ENCODE measurements around the gene MIA. TPM values are rescaled to one million over a fixed set of nuclear protein-coding genes. Genes with fewer than 3 reads are reported as not detected.

The MIA gene
- 2.7 and 4.0 TPM in 2 replicates for total RNA-seq (2011; cell fraction: chromatin; rRNA removed; ENCODE audit: low replicate concordance)
- not detected in 2 replicates for total RNA-seq (2011; cell fraction: nucleolus; rRNA removed)
- not detected in 2 replicates for total RNA-seq (2011; cell fraction: nucleoplasm; rRNA removed)
- not detected in 2 replicates for total RNA-seq (2014; rRNA removed)
- not detected in 2 replicates for total RNA-seq (2014; rRNA removed; fragmentation: Illumina TruSeq; extraction: Trizol)
- total RNA-seq (2015; rRNA removed; fragmentation: Illumina TruSeq; extraction: Trizol), result not detected in 2 replicates
- total RNA-seq (2021), result not detected in 2 replicates
- not detected in 2 replicates for polyA plus RNA-seq (2011; rRNA removed)
- polyA plus RNA-seq (2011; cell fraction: cytosol; rRNA removed), result not detected in 2 replicates
- 0.74 TPM in 1 of 2 replicates, not detected in the other for polyA plus RNA-seq (2011; cell fraction: nucleus; rRNA removed)
- 0.93 TPM in 1 of 2 replicates, not detected in the other for polyA plus RNA-seq (2012)
- polyA plus RNA-seq (2014; fragmentation: Illumina TruSeq; extraction: Trizol), result not detected in 2 replicates
- not detected for polyA plus RNA-seq (2014; fragmentation: Nextera tagmentation; extraction: Ambion mirVana)
- 0.21 and 1.1 TPM in 2 replicates for polyA plus RNA-seq (2014; rRNA removed)
- polyA minus RNA-seq (2011; rRNA and poly(A)+ RNA removed), result not detected in 2 replicates
- polyA minus RNA-seq (2011; cell fraction: cytosol; rRNA and poly(A)+ RNA removed), result not detected in 2 replicates
- polyA minus RNA-seq (2011; cell fraction: nucleus; rRNA and poly(A)+ RNA removed), result not detected in 2 replicates
- Bru-seq, nascent RNA, result percentile 34 among the genes with signal in this experiment
- BruChase-seq, experiment 1, labeled RNA remaining after a 2-hour chase, result percentile 59 among the genes with signal in this experiment
- percentile 53 among the genes with signal in this experiment for BruChase-seq, experiment 2, labeled RNA remaining after a 6-hour chase
- long read RNA-seq, experiment 1, result 0 reads
- long read RNA-seq, experiment 2, result 0 reads
- long read RNA-seq, experiment 3, result 0 reads

DNA sequence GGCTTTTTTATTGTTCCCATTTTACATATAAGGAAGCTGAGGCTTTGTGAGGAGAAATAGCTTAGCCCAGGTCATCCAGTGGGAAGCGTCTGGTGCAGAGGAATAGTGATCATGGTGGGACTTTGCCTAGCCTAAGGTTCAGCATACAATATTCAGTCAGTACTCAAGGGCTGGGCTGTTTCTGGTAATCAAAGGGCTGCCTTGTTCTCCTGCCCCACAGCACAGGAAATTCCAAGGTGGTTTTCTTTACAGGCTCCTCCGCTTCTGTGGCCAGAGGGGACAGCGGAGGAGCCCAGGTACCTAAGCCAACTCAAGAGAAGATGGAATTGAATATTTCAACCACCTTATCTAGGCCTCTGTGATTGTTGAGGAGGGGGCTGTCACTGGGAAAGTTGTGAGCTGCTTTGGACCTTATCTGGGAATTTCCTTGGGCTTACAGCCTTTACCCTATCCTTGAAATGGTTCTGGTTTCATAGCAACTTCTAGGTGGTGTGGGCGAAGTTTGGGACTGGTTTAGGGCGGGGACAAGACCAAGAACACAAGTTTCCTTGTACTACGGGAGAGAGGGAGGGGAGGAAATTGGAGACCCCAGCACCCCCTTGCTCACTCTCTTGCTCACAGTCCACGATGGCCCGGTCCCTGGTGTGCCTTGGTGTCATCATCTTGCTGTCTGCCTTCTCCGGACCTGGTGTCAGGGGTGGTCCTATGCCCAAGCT, at the start of gene MIA:
Gene MIA, plus strand, starts transcription at position 606 of the 716 bp plus-strand sequence. Its CDS starts 22 bp downstream, at position 628.
- H2AFZ ChIP-seq (ENCODE audit: low read depth, low read length), result no peak within 1 kb of the TSS
- H3K9ac ChIP-seq (ENCODE audit: insufficient read depth in 1 of 2, low read depth in 2 of 2, low read length in 2 of 2), result peak within 1 kb of the TSS in 1 of 2 experiments; percentile 73; a peak in 1 of 4 replicates
- BruUV-seq (replicated peaks), result no TSS peak
- no peaks in the 10 kb centered on the region for H3K9me1 ChIP-seq (ENCODE audit: control insufficient read depth, insufficient read depth, low read length)
- no peaks in the 10 kb centered on the region; the same call in 1 of the 2 replicates for H3K9me3 ChIP-seq (replicated peaks; ENCODE audit: control insufficient read depth, insufficient read depth, low read depth, low read length)
- intact Hi-C loops (cut with micrococcal nuclease) (no loop called here), in situ Hi-C loops (cut with MboI) (no loop called here)
- FAIRE-seq (no peak), ATAC-seq (no peak), DNase-seq (ENCODE audit: extremely low read depth in 1 of 4, low spot score in 3 of 4) (no peak)
- H3K4me2 ChIP-seq (ENCODE audit: insufficient read depth, low read length), result no peak within 1 kb of the TSS
- H3K27ac ChIP-seq (ENCODE audit: extremely low read depth, low read depth, low read length), result no peak within 1 kb of the TSS
- TF ChIP-seq MYBL2 (IDR thresholded peaks at IDR 0.05; ENCODE audit: low read depth), result no peak
- no peak for TF ChIP-seq MYBL2 (CRISPR knock-in tag; IDR thresholded peaks at IDR 0.05; ENCODE audit: borderline replicate concordance)
- TF ChIP-seq CCNT2 (IDR thresholded peaks at IDR 0.05; ENCODE audit: borderline replicate concordance, extremely low read depth, insufficient read length, low read depth, low read length), result no peak
- no peak for TF ChIP-seq YY1 (IDR thresholded peaks at IDR 0.05; ENCODE audit: borderline replicate concordance in 1 of 3, control insufficient read depth in 1 of 3, extremely low read depth in 1 of 3, insufficient read depth in 3 of 3, insufficient read length in 1 of 3, insufficient replicate concordance in 2 of 3, low read depth in 1 of 3, low read length in 2 of 3)
- TF ChIP-seq RBM25 (IDR thresholded peaks at IDR 0.05; ENCODE audit: low read depth, low read length, severe bottlenecking), result peak; percentile 16
- no peak for TF ChIP-seq ZNF780A (CRISPR knock-in tag; IDR thresholded peaks at IDR 0.05)
- TF ChIP-seq, protein P1, sequence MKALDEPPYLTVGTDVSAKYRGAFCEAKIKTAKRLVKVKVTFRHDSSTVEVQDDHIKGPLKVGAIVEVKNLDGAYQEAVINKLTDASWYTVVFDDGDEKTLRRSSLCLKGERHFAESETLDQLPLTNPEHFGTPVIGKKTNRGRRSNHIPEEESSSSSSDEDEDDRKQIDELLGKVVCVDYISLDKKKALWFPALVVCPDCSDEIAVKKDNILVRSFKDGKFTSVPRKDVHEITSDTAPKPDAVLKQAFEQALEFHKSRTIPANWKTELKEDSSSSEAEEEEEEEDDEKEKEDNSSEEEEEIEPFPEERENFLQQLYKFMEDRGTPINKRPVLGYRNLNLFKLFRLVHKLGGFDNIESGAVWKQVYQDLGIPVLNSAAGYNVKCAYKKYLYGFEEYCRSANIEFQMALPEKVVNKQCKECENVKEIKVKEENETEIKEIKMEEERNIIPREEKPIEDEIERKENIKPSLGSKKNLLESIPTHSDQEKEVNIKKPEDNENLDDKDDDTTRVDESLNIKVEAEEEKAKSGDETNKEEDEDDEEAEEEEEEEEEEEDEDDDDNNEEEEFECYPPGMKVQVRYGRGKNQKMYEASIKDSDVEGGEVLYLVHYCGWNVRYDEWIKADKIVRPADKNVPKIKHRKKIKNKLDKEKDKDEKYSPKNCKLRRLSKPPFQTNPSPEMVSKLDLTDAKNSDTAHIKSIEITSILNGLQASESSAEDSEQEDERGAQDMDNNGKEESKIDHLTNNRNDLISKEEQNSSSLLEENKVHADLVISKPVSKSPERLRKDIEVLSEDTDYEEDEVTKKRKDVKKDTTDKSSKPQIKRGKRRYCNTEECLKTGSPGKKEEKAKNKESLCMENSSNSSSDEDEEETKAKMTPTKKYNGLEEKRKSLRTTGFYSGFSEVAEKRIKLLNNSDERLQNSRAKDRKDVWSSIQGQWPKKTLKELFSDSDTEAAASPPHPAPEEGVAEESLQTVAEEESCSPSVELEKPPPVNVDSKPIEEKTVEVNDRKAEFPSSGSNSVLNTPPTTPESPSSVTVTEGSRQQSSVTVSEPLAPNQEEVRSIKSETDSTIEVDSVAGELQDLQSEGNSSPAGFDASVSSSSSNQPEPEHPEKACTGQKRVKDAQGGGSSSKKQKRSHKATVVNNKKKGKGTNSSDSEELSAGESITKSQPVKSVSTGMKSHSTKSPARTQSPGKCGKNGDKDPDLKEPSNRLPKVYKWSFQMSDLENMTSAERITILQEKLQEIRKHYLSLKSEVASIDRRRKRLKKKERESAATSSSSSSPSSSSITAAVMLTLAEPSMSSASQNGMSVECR (CRISPR knock-in tag; IDR thresholded peaks at IDR 0.05), result 0 out of 2 replicates have a peak, but pooled peaks have one; percentile 23
- H3K36me3 ChIP-seq (ENCODE audit: control insufficient read depth, insufficient read depth, low read length), result no peaks in the 10 kb centered on the region
- CTCF ChIA-PET (ENCODE audit: low intra/inter-chr PET ratio), result no interaction called here
- peaks cover 12 to 18% of the 10 kb centered on the region in 2 experiments; a peak in 3 of 5 replicates for H3K4me1 ChIP-seq (replicated peaks in 1 of 2; ENCODE audit: control insufficient read depth in 2 of 2, insufficient read depth in 2 of 2, low read length in 2 of 2)
- no peaks in the 10 kb centered on the region for H3K27me3 ChIP-seq (ENCODE audit: control insufficient read depth in 2 of 2, insufficient read depth in 2 of 2, low read length in 2 of 2)
- no peak within 1 kb of the TSS for H3K4me3 ChIP-seq
- H4K20me1 ChIP-seq (replicated peaks; ENCODE audit: control insufficient read depth, insufficient read depth, low read length), result no peaks in the 10 kb centered on the region
- no peaks in the 10 kb centered on the region for H3K79me2 ChIP-seq (ENCODE audit: control insufficient read depth, insufficient read depth, low read length)
- WGBS (ENCODE audit: insufficient coverage, low coverage, missing lambda C conversion rate), result 71% methylated on average over 9 of the region's 9 CpGs
- POLR2A ChIA-PET, result no interaction called here

Measured in K562 (cell line).